Measurements from ENCODE around the gene SEC31B. TPM values are rescaled to one million over a fixed set of nuclear protein-coding genes. Genes with fewer than 3 reads are reported as not detected.

Gene SEC31B
- total RNA-seq (2021; fragmentation: NEBNext Ultra II Directional; extraction: Animal tissue kit (Norgen Biotek cat#: 25700)), result 1 to 10 TPM; 2.3 to 4.1 (median 2.5) TPM
- long read RNA-seq, partial matches to known transcripts, result 0 of 2 reads
- long read RNA-seq, other reads (novel, unspliced or antisense), result 2 of 2 reads

- no peaks in the 10 kb centered on the region; the same call in 1 of the 2 replicates for H3K36me3 Mint-ChIP-seq (ENCODE audit: low read depth)
- H3K9me3 Mint-ChIP-seq, result no peaks in the 10 kb centered on the region
- H3K27me3 Mint-ChIP-seq (ENCODE audit: insufficient read depth), result peaks cover 2% of the 10 kb centered on the region; the same call in 1 of the 2 replicates
- H3K4me1 Mint-ChIP-seq (ENCODE audit: low read depth), result peaks cover 42% of the 10 kb centered on the region
- DNase-seq, result no peak
- peak within 1 kb of the TSS; percentile 70 for H3K27ac Mint-ChIP-seq
- peak within 1 kb of the TSS; percentile 84 for H3K4me3 Mint-ChIP-seq
- TF ChIP-seq CTCF (IDR thresholded peaks at IDR 0.05), result no peak
Measured at GRCh38 chr10:100519311-100520051, at the start of gene SEC31B. Gene SEC31B, minus strand, starts transcription at chr10:100519861. Its CDS starts 2,909 bp downstream, at chr10:100516952.

GRCh38 chr10:100568912-100569311 lies 49.3 kb upstream of the SEC31B start:
- TF ChIP-seq CTCF (IDR thresholded peaks at IDR 0.05), result no peak
- H3K4me1 Mint-ChIP-seq (ENCODE audit: low read depth), result peaks cover 8% of the 10 kb centered on the region
- no peak for DNase-seq
- no peaks in the 10 kb centered on the region for H3K9me3 Mint-ChIP-seq
- H3K4me3 Mint-ChIP-seq, result no peak overlapping the region
- peaks cover 33% of the 10 kb centered on the region for H3K27me3 Mint-ChIP-seq (ENCODE audit: insufficient read depth)
- H3K36me3 Mint-ChIP-seq (ENCODE audit: low read depth), result no peaks in the 10 kb centered on the region
- H3K27ac Mint-ChIP-seq, result no peak overlapping the region

- Mint-ChIP-seq H3K9me3 (no peaks in the 10 kb centered on the region), H3K4me3 (no peak overlapping the region), H3K4me1 (ENCODE audit: low read depth) (peaks cover 14% of the 10 kb centered on the region), H3K27ac (no peak overlapping the region), H3K36me3 (ENCODE audit: low read depth) (no peaks in the 10 kb centered on the region), H3K27me3 (ENCODE audit: insufficient read depth) (peaks cover 31% of the 10 kb centered on the region)
- no peak for DNase-seq
- TF ChIP-seq CTCF (IDR thresholded peaks at IDR 0.05), result no peak
Measured at GRCh38 chr10:100567826-100568225, 48.2 kb upstream of the SEC31B start.

GRCh38 chr10:100567249-100567648 lies 47.6 kb upstream of the SEC31B start:
- H3K27me3 Mint-ChIP-seq (ENCODE audit: insufficient read depth), result peaks cover 30% of the 10 kb centered on the region
- H3K4me1 Mint-ChIP-seq (ENCODE audit: low read depth), result peaks cover 16% of the 10 kb centered on the region
- H3K4me3 Mint-ChIP-seq, result no peak overlapping the region
- no peak for TF ChIP-seq CTCF (IDR thresholded peaks at IDR 0.05)
- no peaks in the 10 kb centered on the region for H3K9me3 Mint-ChIP-seq
- H3K27ac Mint-ChIP-seq, result no peak overlapping the region
- no peak for DNase-seq
- no peaks in the 10 kb centered on the region for H3K36me3 Mint-ChIP-seq (ENCODE audit: low read depth)

- H3K27me3 Mint-ChIP-seq (ENCODE audit: insufficient read depth), result peaks cover 30% of the 10 kb centered on the region
- H3K4me1 Mint-ChIP-seq (ENCODE audit: low read depth), result peaks cover 20% of the 10 kb centered on the region
- H3K4me3 Mint-ChIP-seq, result no peak overlapping the region
- no peaks in the 10 kb centered on the region for H3K36me3 Mint-ChIP-seq (ENCODE audit: low read depth)
- no peak for TF ChIP-seq CTCF (IDR thresholded peaks at IDR 0.05)
- DNase-seq, result no peak
- no peak overlapping the region for H3K27ac Mint-ChIP-seq
- H3K9me3 Mint-ChIP-seq, result no peaks in the 10 kb centered on the region
Measured at GRCh38 chr10:100566561-100566960, 46.9 kb upstream of the SEC31B start.

Measured in HFFc6 (cell line).